Peyer's patch (tissue), 4 donors: ENCODE measurements around the gene NCK2. TPM values are rescaled to one million over a fixed set of nuclear protein-coding genes. Genes with fewer than 3 reads are reported as not detected.

Experiments used
- DNase-seq, 3 donors: peaks; one replicate each; pipeline ENCODE4 v3.0.0-alpha.2; 2017 to 2019
- H3K27ac ChIP-seq, 4 donors: fragments of 200-600 bp; sonication (generic); one replicate each; pipeline ENCODE4 v1.5.1; 2016 to 2019
- H3K27me3 ChIP-seq, 2 donors: fragments of 200-600 bp; sonication (generic); one replicate each; pipeline ENCODE4 v1.5.1; 2019
- H3K36me3 ChIP-seq, 3 donors: fragments of 200-600 bp; sonication (generic); one replicate each; pipeline ENCODE4 v1.5.1; 2016 to 2019
- H3K4me1 ChIP-seq, 4 donors: fragments of 200-600 bp; sonication (generic); one replicate each; pipeline ENCODE4 v1.5.1; 2016 to 2019
- H3K4me3 ChIP-seq, 4 donors: fragments of 200-600 bp; sonication (generic); 1 replicate in 3 of 4; 2 replicates in 1 of 4; pipeline ENCODE4 v1.5.1; 2016 to 2019; ENCODE audit warnings: mild to moderate bottlenecking in 1 of 4
- H3K9me3 ChIP-seq, 4 donors: fragments of 200-600 bp; sonication (generic); one replicate each; pipeline ENCODE4 v1.5.1; 2016 to 2019; ENCODE audit warnings: mild to moderate bottlenecking in 1 of 4
- CTCF ChIP-seq, 6 experiments: fragments of 450-650 bp in 4 of 6; fragments of 200-600 bp in 2 of 6; sonication (generic) in 1 of 6; IDR thresholded peaks; one replicate each; pipeline ENCODE4 v1.5.1; 2017 to 2019; ENCODE audit warnings: antibody characterized with exemption in 6 of 6, mild to moderate bottlenecking in 3 of 6, moderate library complexity in 1 of 6
- POLR2A ChIP-seq, 2 donors: fragments of 450-650 bp; IDR thresholded peaks; one replicate each; pipeline ENCODE4 v1.5.1; 2017; ENCODE audit warnings: antibody characterized with exemption in 2 of 2, mild to moderate bottlenecking in 2 of 2, moderate library complexity in 2 of 2
- total RNA-seq, 4 donors: library from RNA; depleted of rRNA; stranded (reverse); fragments of >200 nt; gene quantifications; one replicate each; pipeline ENCODE4 v1.1.0, GENCODE V29; 2016

The NCK2 gene
- total RNA-seq, 4 donors from 2014 or later: 58.6 to 94.5 (median 85.8) TPM

DNA sequence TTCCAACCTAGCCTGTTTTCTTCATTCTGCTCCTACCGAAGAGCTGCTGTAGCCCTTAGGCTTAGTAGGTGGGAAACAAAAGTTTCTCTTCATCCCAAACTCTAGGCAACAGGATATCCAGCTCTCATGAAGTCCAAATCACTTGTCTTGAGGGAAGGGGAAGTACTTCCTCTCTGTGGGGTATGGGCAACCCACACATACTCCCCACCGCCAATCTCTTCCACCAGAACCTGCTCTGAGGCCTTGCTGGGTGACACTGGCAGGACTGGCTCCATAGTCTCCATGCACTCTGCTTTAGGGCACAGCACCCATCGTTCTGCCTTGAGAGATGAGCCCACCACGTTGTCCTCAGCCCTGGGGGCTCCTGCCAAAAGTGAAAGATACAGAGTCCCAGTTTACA is 173.0 kb downstream of the NCK2 start:
- no peaks in the 10 kb centered on the region for H3K4me1 ChIP-seq
- no peak overlapping the region for H3K4me3 ChIP-seq
- no peak overlapping the region for H3K27ac ChIP-seq
- H3K36me3 ChIP-seq: no peaks in the 10 kb centered on the region
- no peaks in the 10 kb centered on the region for H3K27me3 ChIP-seq
- peaks cover 0 to 9% (median 0%) of the 10 kb centered on the region in 4 donors for H3K9me3 ChIP-seq
- TF ChIP-seq POLR2A (IDR thresholded peaks at IDR 0.05) (no peak), CTCF (IDR thresholded peaks at IDR 0.05) (no peak)
- no peak for DNase-seq

GRCh38 chr2:105919191-105919811 is 174.6 kb downstream of the NCK2 start:
- Histone ChIP-seq H3K27ac (no peak overlapping the region), H3K27me3 (no peaks in the 10 kb centered on the region)
- DNase-seq: peak in 1 of 3 donors; percentile 60

DNA sequence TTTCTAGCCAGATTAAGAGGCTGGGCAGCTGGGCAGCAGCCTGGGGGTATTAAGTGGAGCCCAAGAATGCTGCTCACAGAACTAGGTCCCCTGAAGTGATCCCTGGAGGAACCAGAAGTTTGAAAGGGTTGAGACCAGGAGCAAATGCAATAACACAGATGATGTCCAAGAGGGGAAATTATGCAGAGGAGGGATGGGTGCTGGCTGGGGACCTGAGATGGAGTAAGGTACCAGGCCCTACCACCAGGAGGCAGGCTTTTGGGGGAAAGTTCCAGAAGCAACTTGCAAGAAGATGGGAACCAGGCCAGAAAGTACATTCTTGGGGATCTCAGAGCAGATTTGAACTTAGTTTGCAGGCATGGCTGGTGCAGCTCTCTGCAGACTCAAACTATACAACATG is 175.1 kb downstream of the NCK2 start:
- H3K4me3 ChIP-seq: no peak overlapping the region
- H3K9me3 ChIP-seq: peaks cover 0 to 5% (median 0%) of the 10 kb centered on the region in 4 donors
- no peaks in the 10 kb centered on the region for H3K36me3 ChIP-seq
- peak in 2 of 3 donors; percentile 26 to 67 for DNase-seq
- TF ChIP-seq CTCF (IDR thresholded peaks at IDR 0.05) (peak in 5 of 6 experiments; percentile 8 to 54 (median 42)), POLR2A (IDR thresholded peaks at IDR 0.05) (no peak)
- no peaks in the 10 kb centered on the region for H3K27me3 ChIP-seq
- no peak overlapping the region for H3K27ac ChIP-seq
- no peaks in the 10 kb centered on the region for H3K4me1 ChIP-seq

More at GRCh38 chr2:105919191-105919811, 174.6 kb downstream of the NCK2 start:
- Histone ChIP-seq H3K36me3 (no peaks in the 10 kb centered on the region), H3K4me3 (no peak overlapping the region), H3K4me1 (no peaks in the 10 kb centered on the region), H3K9me3 (peaks cover 0 to 9% (median 0%) of the 10 kb centered on the region in 4 donors)
- TF ChIP-seq POLR2A (IDR thresholded peaks at IDR 0.05) (no peak), CTCF (IDR thresholded peaks at IDR 0.05) (no peak)

GRCh38 chr2:105924271-105924670 is 179.6 kb downstream of the NCK2 start:
- Histone ChIP-seq H3K4me1 (no peaks in the 10 kb centered on the region), H3K27ac (no peak overlapping the region), H3K36me3 (no peaks in the 10 kb centered on the region), H3K4me3 (no peak overlapping the region), H3K27me3 (no peaks in the 10 kb centered on the region), H3K9me3 (no peaks in the 10 kb centered on the region)
- no peak for DNase-seq
- TF ChIP-seq CTCF (IDR thresholded peaks at IDR 0.05): no peak
- TF ChIP-seq POLR2A (IDR thresholded peaks at IDR 0.05): no peak

- H3K9me3 ChIP-seq: no peaks in the 10 kb centered on the region
- no peaks in the 10 kb centered on the region for H3K27me3 ChIP-seq
- TF ChIP-seq POLR2A (IDR thresholded peaks at IDR 0.05) (no peak), CTCF (IDR thresholded peaks at IDR 0.05) (no peak)
- H3K4me1 ChIP-seq: no peaks in the 10 kb centered on the region
- DNase-seq: no peak
- H3K27ac ChIP-seq: no peak overlapping the region
- no peaks in the 10 kb centered on the region for H3K36me3 ChIP-seq
- H3K4me3 ChIP-seq: no peak overlapping the region
Measured at GRCh38 chr2:105924932-105925331, 180.2 kb downstream of the NCK2 start.
